ENCODE results near the gene BSDC1.

DNA sequence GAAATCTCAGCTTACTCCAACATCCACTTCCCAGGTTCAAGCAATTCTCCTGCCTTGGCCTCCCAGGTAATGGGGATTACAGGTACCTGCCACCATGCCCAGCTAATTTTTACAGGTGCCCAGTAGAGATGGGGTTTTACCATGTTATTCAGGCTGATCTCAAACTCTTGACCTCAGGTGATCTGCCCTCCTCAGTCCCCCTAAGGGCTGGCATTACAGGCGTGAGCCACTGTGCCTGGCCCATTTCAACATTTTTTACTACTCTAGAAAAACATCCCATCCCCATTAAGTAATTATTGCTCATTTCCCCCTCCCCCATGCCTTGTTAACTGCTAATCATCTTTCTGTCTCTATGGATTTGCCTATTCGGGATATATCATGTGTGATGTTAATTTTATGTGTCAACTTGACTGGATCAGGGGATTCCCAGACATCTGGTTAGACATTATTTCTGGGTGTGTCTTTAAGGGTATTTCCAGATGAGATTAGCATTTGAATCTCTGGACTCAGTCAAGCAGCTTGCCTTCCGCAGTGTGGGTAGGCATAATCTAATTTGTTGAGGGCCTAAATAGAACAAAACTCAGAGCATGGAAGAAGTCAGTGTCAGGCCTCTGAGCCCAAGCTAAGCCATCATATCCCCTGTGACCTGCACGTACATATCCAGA, 37.6 kb upstream of the BSDC1 start:
- TF ChIP-seq ZKSCAN8 (CRISPR knock-in tag; IDR thresholded peaks at IDR 0.05; ENCODE audit: borderline replicate concordance) (no peak), SMAD1 (CRISPR knock-in tag; IDR thresholded peaks at IDR 0.05; ENCODE audit: borderline replicate concordance, low read depth) (no peak), CTCF (CRISPR knock-in tag; IDR thresholded peaks at IDR 0.05) (no peak), POLR2A (IDR thresholded peaks at IDR 0.05; ENCODE audit: insufficient read depth in 1 of 2, low read depth in 2 of 2, low read length in 2 of 2) (no peak), PRPF4 (IDR thresholded peaks at IDR 0.05; ENCODE audit: low read depth, low read length, poor library complexity, severe bottlenecking) (no peak), ZBTB49 (CRISPR knock-in tag; IDR thresholded peaks at IDR 0.05; ENCODE audit: borderline replicate concordance) (no peak), TP53 (CRISPR knock-in tag; conservative IDR thresholded peaks at IDR 0.05) (no peak), NR3C1 (CRISPR knock-in tag; IDR thresholded peaks at IDR 0.05) (no peak), RFX1 (IDR thresholded peaks at IDR 0.05) (no peak), ZNF225 (CRISPR knock-in tag; IDR thresholded peaks at IDR 0.05) (no peak)
- TF ChIP-seq, protein P1, sequence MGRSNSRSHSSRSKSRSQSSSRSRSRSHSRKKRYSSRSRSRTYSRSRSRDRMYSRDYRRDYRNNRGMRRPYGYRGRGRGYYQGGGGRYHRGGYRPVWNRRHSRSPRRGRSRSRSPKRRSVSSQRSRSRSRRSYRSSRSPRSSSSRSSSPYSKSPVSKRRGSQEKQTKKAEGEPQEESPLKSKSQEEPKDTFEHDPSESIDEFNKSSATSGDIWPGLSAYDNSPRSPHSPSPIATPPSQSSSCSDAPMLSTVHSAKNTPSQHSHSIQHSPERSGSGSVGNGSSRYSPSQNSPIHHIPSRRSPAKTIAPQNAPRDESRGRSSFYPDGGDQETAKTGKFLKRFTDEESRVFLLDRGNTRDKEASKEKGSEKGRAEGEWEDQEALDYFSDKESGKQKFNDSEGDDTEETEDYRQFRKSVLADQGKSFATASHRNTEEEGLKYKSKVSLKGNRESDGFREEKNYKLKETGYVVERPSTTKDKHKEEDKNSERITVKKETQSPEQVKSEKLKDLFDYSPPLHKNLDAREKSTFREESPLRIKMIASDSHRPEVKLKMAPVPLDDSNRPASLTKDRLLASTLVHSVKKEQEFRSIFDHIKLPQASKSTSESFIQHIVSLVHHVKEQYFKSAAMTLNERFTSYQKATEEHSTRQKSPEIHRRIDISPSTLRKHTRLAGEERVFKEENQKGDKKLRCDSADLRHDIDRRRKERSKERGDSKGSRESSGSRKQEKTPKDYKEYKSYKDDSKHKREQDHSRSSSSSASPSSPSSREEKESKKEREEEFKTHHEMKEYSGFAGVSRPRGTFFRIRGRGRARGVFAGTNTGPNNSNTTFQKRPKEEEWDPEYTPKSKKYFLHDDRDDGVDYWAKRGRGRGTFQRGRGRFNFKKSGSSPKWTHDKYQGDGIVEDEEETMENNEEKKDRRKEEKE (IDR thresholded peaks at IDR 0.05), result no peak

All from HepG2 (cell line).